Esophagus muscularis mucosa (tissue), 4 donors: ENCODE measurements around the gene NDUFS3. TPM values are rescaled to one million over a fixed set of nuclear protein-coding genes. Genes with fewer than 3 reads are reported as not detected.
A peak's percentile ranks its signal among the peaks of the same experiment; 100 is the strongest.

Source experiments
- DNase-seq: peaks from one replicate; pipeline ENCODE4 v3.0.0-alpha.2; 2017; ENCODE audit errors: extremely low spot score
- H3K27ac ChIP-seq, 4 donors: fragments of 200-600 bp; sonication (generic); replicated peaks in 1 of 4; 1 replicate in 3 of 4; 2 replicates in 1 of 4; pipeline ENCODE4 v1.5.1; 2016 to 2019; ENCODE audit warnings: mild to moderate bottlenecking in 1 of 4
- H3K27me3 ChIP-seq, 4 donors: fragments of 200-600 bp; sonication (generic); one replicate each; pipeline versions ENCODE4 v1.5.1 to v1.6.0; 2016 to 2019
- H3K36me3 ChIP-seq, 4 donors: fragments of 200-600 bp; sonication (generic); one replicate each; pipeline ENCODE4 v1.5.1; 2016 to 2019
- H3K4me1 ChIP-seq, 4 donors: fragments of 200-600 bp; sonication (generic); one replicate each; pipeline ENCODE4 v1.5.1; 2016 to 2019
- H3K4me3 ChIP-seq, 4 donors: fragments of 200-600 bp; sonication (generic); 1 replicate in 2 of 4; 2 replicates in 2 of 4; pipeline ENCODE4 v1.5.1; 2016 to 2019; ENCODE audit warnings: mild to moderate bottlenecking in 4 of 4, moderate library complexity in 1 of 4
- H3K9me3 ChIP-seq, 4 donors: fragments of 200-600 bp; sonication (generic); 1 replicate in 3 of 4; 2 replicates in 1 of 4; pipeline ENCODE4 v1.5.1; 2016 to 2019
- CTCF ChIP-seq, 3 experiments: fragments of 200-600 bp in 2 of 3; fragments of 450-650 bp in 1 of 3; sonication (generic) in 2 of 3; IDR thresholded peaks; one replicate each; pipeline ENCODE4 v1.5.1; 2017 to 2019; ENCODE audit warnings: antibody characterized with exemption in 3 of 3, mild to moderate bottlenecking in 2 of 3, moderate library complexity in 1 of 3
- EP300 ChIP-seq: sonication (generic); formaldehyde crosslinking; IDR thresholded peaks from one replicate; pipeline ENCODE4 v1.6.1; 2017; ENCODE audit warnings: antibody characterized with exemption
- POLR2A ChIP-seq: fragments of 450-650 bp; IDR thresholded peaks from one replicate; pipeline ENCODE4 v1.6.1; 2017; ENCODE audit warnings: antibody characterized with exemption, moderate library complexity, mild to moderate bottlenecking, low read depth
- POLR2AphosphoS5 ChIP-seq, 2 donors: sonication (generic); formaldehyde crosslinking; IDR thresholded peaks; one replicate each; pipeline ENCODE4 v1.6.1; 2017; ENCODE audit warnings: antibody characterized with exemption in 2 of 2
- WGBS: methylation state at CpG from one replicate; pipeline ENCODE4 v1.1.5; 2018; 5-methylcytosine and 5-hydroxymethylcytosine counted together
- intact Hi-C: fragments of 100-400 bp; cut with DNase I; formaldehyde crosslinking; loops from one replicate; pipeline ENCODE4 v1.15.1; 2023
- total RNA-seq, 4 donors: library from RNA; depleted of rRNA; stranded (reverse); fragments of >200 nt; gene quantifications; one replicate each; pipeline versions ENCODE4 v1.1.0 to v1.2.1, GENCODE V29; 2016

The NDUFS3 gene
- total RNA-seq, 4 donors from 2014 or later, result 53.5 to 76.7 (median 72.0) TPM

- Histone ChIP-seq H3K4me3 (peak within 1 kb of the TSS; percentile 74 to 99 (median 89)), H3K4me1 (peaks cover 11 to 30% (median 27%) of the 10 kb centered on the region in 4 donors), H3K27me3 (no peaks in the 10 kb centered on the region), H3K9me3 (no peaks in the 10 kb centered on the region), H3K27ac (peak within 1 kb of the TSS; percentile 80 to 88 (median 82)), H3K36me3 (peaks cover 0 to 24% (median 10%) of the 10 kb centered on the region in 4 donors)
- intact Hi-C loops, result no loop called here
- peak; percentile 35 to 57 for TF ChIP-seq POLR2AphosphoS5 (IDR thresholded peaks at IDR 0.05)
- no peak for TF ChIP-seq EP300
- WGBS, result 0% methylated on average over 2 of the region's 86 CpGs
- no peak for DNase-seq
These were observed 13.3 kb upstream of the NDUFS3 start, which contains the start of gene PTPMT1 for GRCh38 chr11:47565340-47566148. Gene PTPMT1, plus strand, starts transcription at chr11:47565599. Its CDS starts 24 bp downstream, at chr11:47565623.

- Histone ChIP-seq H3K4me1 (peaks cover 11 to 30% (median 27%) of the 10 kb centered on the region in 4 donors), H3K27me3 (no peaks in the 10 kb centered on the region), H3K9me3 (no peaks in the 10 kb centered on the region), H3K4me3 (peak overlapping the region; percentile 74 to 99 (median 89)), H3K27ac (peak overlapping the region; percentile 80 to 88 (median 82)), H3K36me3 (peaks cover 2 to 29% (median 13%) of the 10 kb centered on the region in 4 donors)
- 44% methylated on average over 17 of the region's 17 CpGs for WGBS
- DNase-seq, result no peak
- no peak for TF ChIP-seq CTCF (IDR thresholded peaks at IDR 0.05)
- TF ChIP-seq POLR2A, result no peak
- TF ChIP-seq POLR2AphosphoS5 (IDR thresholded peaks at IDR 0.05), result no peak
- intact Hi-C loops, result no loop called here
These were observed 12.7 kb upstream of the NDUFS3 start for GRCh38 chr11:47566149-47566698.

- Histone ChIP-seq H3K27me3 (no peaks in the 10 kb centered on the region), H3K9me3 (no peaks in the 10 kb centered on the region), H3K4me1 (peaks cover 28 to 42% (median 33%) of the 10 kb centered on the region in 4 donors), H3K36me3 (peaks cover 29 to 63% (median 45%) of the 10 kb centered on the region in 4 donors), H3K4me3 (no peak overlapping the region), H3K27ac (no peak overlapping the region)
- no peak for DNase-seq
- TF ChIP-seq POLR2AphosphoS5 (IDR thresholded peaks at IDR 0.05) (no peak), EP300 (no peak), CTCF (IDR thresholded peaks at IDR 0.05) (no peak), POLR2A (no peak)
- intact Hi-C loops, result no loop called here
- 90% methylated on average over 7 of the region's 7 CpGs for WGBS
These were observed 9.2 kb upstream of the NDUFS3 start for GRCh38 chr11:47569646-47570045.

- WGBS, result 77% methylated on average over 3 of the region's 3 CpGs
- no peak overlapping the region for H3K4me3 ChIP-seq
- H3K27ac ChIP-seq, result no peak overlapping the region
- H3K4me1 ChIP-seq, result peaks cover 22 to 35% (median 27%) of the 10 kb centered on the region in 4 donors
- intact Hi-C loops, result no loop called here
- H3K9me3 ChIP-seq, result no peaks in the 10 kb centered on the region
- peaks cover 37 to 75% (median 57%) of the 10 kb centered on the region in 4 donors for H3K36me3 ChIP-seq
- no peaks in the 10 kb centered on the region for H3K27me3 ChIP-seq
- no peak for DNase-seq
- TF ChIP-seq EP300 (no peak), POLR2A (no peak), POLR2AphosphoS5 (IDR thresholded peaks at IDR 0.05) (no peak), CTCF (IDR thresholded peaks at IDR 0.05) (no peak)
These were observed 8.1 kb upstream of the NDUFS3 start for GRCh38 chr11:47570651-47571356.

- DNase-seq, result no peak
These were observed 7.5 kb upstream of the NDUFS3 start for GRCh38 chr11:47571357-47571729.

More at GRCh38 chr11:47571357-47571729, 7.5 kb upstream of the NDUFS3 start:
- peaks cover 18 to 32% (median 22%) of the 10 kb centered on the region in 4 donors for H3K4me1 ChIP-seq
- no peaks in the 10 kb centered on the region for H3K27me3 ChIP-seq
- H3K27ac ChIP-seq, result no peak overlapping the region
- TF ChIP-seq CTCF (IDR thresholded peaks at IDR 0.05), result no peak
- TF ChIP-seq POLR2A, result no peak
- no peak for TF ChIP-seq EP300
- TF ChIP-seq POLR2AphosphoS5 (IDR thresholded peaks at IDR 0.05), result no peak
- intact Hi-C loops, result no loop called here
- peaks cover 37 to 79% (median 57%) of the 10 kb centered on the region in 4 donors for H3K36me3 ChIP-seq
- H3K4me3 ChIP-seq, result no peak overlapping the region
- WGBS, result 83% methylated on average over 4 of the region's 4 CpGs
- H3K9me3 ChIP-seq, result no peaks in the 10 kb centered on the region
